ENCODE measurements around the gene SPG7.

GRCh38 chr16:89482150-89482816, 25.9 kb upstream of the SPG7 start:
- TF ChIP-seq POLR2A (IDR thresholded peaks at IDR 0.05): no peak
- TF ChIP-seq, protein P1, sequence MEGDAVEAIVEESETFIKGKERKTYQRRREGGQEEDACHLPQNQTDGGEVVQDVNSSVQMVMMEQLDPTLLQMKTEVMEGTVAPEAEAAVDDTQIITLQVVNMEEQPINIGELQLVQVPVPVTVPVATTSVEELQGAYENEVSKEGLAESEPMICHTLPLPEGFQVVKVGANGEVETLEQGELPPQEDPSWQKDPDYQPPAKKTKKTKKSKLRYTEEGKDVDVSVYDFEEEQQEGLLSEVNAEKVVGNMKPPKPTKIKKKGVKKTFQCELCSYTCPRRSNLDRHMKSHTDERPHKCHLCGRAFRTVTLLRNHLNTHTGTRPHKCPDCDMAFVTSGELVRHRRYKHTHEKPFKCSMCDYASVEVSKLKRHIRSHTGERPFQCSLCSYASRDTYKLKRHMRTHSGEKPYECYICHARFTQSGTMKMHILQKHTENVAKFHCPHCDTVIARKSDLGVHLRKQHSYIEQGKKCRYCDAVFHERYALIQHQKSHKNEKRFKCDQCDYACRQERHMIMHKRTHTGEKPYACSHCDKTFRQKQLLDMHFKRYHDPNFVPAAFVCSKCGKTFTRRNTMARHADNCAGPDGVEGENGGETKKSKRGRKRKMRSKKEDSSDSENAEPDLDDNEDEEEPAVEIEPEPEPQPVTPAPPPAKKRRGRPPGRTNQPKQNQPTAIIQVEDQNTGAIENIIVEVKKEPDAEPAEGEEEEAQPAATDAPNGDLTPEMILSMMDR (IDR thresholded peaks at IDR 0.05): no peak

Measured in esophagus squamous epithelium (tissue), 4 donors.